HFFc6 (cell line): Measurements from ENCODE around the gene SLC1A4. TPM values are rescaled to one million over a fixed set of nuclear protein-coding genes. Genes with fewer than 3 reads are reported as not detected.
A peak's percentile ranks its signal among the peaks of the same experiment; 100 is the strongest.

ENCODE experiments used
- DNase-seq: peaks from one replicate; pipeline ENCODE4 v3.0.0-alpha.2; 2018
- H3K27ac Mint-ChIP-seq: 2 replicates; pipeline ENCODE4 v1.8.0; 2020; ENCODE audit warnings: mild to moderate bottlenecking, mixed read lengths
- H3K27me3 Mint-ChIP-seq: 2 replicates; pipeline ENCODE4 v1.8.0; 2021; ENCODE audit warnings: mild to moderate bottlenecking, moderate library complexity, mixed read lengths; ENCODE audit not compliant: insufficient read depth
- H3K36me3 Mint-ChIP-seq: 2 replicates; pipeline ENCODE4 v1.8.0; 2021; ENCODE audit warnings: low read depth, mixed read lengths
- H3K4me1 Mint-ChIP-seq: 2 replicates; pipeline ENCODE4 v1.8.0; 2020; ENCODE audit warnings: low read depth, mixed read lengths
- H3K4me3 Mint-ChIP-seq: 2 replicates; pipeline ENCODE4 v1.8.0; 2020; ENCODE audit warnings: mild to moderate bottlenecking, moderate library complexity, mixed read lengths
- H3K9me3 Mint-ChIP-seq: 2 replicates; pipeline ENCODE4 v1.8.0; 2020; ENCODE audit warnings: mild to moderate bottlenecking, mixed read lengths
- CTCF ChIP-seq: fragments of 200-600 bp; sonication (generic); IDR thresholded peaks from 2 replicates; pipeline ENCODE4 v1.5.0; 2021; ENCODE audit warnings: antibody characterized with exemption, mild to moderate bottlenecking
- total RNA-seq, 6 experiments: library from RNA; stranded (reverse); fragmentation: NEBNext Ultra II Directional; extraction: Animal tissue kit (Norgen Biotek cat#: 25700); gene quantifications; 2 replicates in 1 of 6; 3 replicates in 5 of 6; pipeline ENCODE4 v1.2.3, GENCODE V29; 2021

SLC1A4 gene
- total RNA-seq, 6 experiments from 2014 or later: 7.2 to 10.3 (median 9.0) TPM

GRCh38 chr2:65057391-65058052, 68.3 kb downstream of the SLC1A4 start:
- DNase-seq: no peak
- Mint-ChIP-seq H3K4me1 (peaks cover 25% of the 10 kb centered on the region), H3K27me3 (peaks cover 1% of the 10 kb centered on the region; the same call in 1 of the 2 replicates), H3K36me3 (no peaks in the 10 kb centered on the region), H3K9me3 (no peaks in the 10 kb centered on the region), H3K4me3 (peak overlapping the region; percentile 90), H3K27ac (peak overlapping the region; percentile 78)
- no peak for TF ChIP-seq CTCF

GRCh38 chr2:65059071-65059470, 69.9 kb downstream of the SLC1A4 start:
- Mint-ChIP-seq H3K4me1 (peaks cover 40% of the 10 kb centered on the region), H3K4me3 (no peak overlapping the region), H3K9me3 (no peaks in the 10 kb centered on the region), H3K27ac (no peak overlapping the region), H3K27me3 (peaks cover 1% of the 10 kb centered on the region; the same call in 1 of the 2 replicates), H3K36me3 (no peaks in the 10 kb centered on the region)
- DNase-seq: no peak
- TF ChIP-seq CTCF: no peak

GRCh38 chr2:65061146-65061909, 72.1 kb downstream of the SLC1A4 start:
- H3K36me3 Mint-ChIP-seq: no peaks in the 10 kb centered on the region
- H3K4me3 Mint-ChIP-seq: no peak overlapping the region
- H3K27ac Mint-ChIP-seq: no peak overlapping the region
- no peaks in the 10 kb centered on the region for H3K9me3 Mint-ChIP-seq
- no peak for TF ChIP-seq CTCF
- no peaks in the 10 kb centered on the region; the same call in 1 of the 2 replicates for H3K27me3 Mint-ChIP-seq
- peaks cover 51% of the 10 kb centered on the region for H3K4me1 Mint-ChIP-seq
- DNase-seq: no peak

- Mint-ChIP-seq H3K36me3 (no peaks in the 10 kb centered on the region), H3K4me3 (no peak overlapping the region), H3K4me1 (peaks cover 49% of the 10 kb centered on the region), H3K9me3 (no peaks in the 10 kb centered on the region), H3K27ac (no peak overlapping the region), H3K27me3 (no peaks in the 10 kb centered on the region; the same call in 1 of the 2 replicates)
- DNase-seq: no peak
- TF ChIP-seq CTCF: no peak
Measured at GRCh38 chr2:65061910-65062339, 72.7 kb downstream of the SLC1A4 start.

- Mint-ChIP-seq H3K9me3 (no peaks in the 10 kb centered on the region), H3K27me3 (no peaks in the 10 kb centered on the region; the same call in none of the 2 replicates), H3K4me3 (peak overlapping the region; percentile 85; the same call in 1 of the 2 replicates), H3K4me1 (peaks cover 37% of the 10 kb centered on the region), H3K36me3 (no peaks in the 10 kb centered on the region), H3K27ac (peak overlapping the region; percentile 30; the same call in 1 of the 2 replicates)
- DNase-seq: no peak
- peak; percentile 17; the same call in 1 of the 2 replicates for TF ChIP-seq CTCF
Measured at GRCh38 chr2:65062843-65063825, 73.9 kb downstream of the SLC1A4 start.
